GM18907 (cell line): Measurements from ENCODE around the gene RASSF7.

Experiments used
- ATAC-seq: cut with Tn5 transposase; IDR thresholded peaks from one replicate; pipeline ENCODE4 v1.9.1; 2021; ENCODE audit warnings: mild to moderate bottlenecking, moderate library complexity; ENCODE audit not compliant: unreplicated experiment

RASSF7 gene

DNA sequence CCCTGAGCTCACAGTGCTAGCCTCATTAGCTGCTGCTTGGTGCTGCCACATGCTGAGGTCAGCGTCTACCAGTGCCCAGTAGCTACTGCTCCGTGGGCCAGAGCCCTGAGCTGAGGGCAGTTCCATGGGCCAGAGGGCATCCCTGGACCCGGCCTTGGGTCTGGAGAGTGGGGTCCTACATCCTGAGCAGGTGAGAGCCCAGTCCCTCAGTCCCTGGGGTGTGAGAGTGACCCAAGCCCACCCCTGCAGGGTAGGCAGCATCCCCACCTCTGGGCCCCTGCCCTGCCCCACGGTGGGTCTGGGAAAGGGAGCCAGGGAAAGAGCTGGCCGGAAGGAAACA is 10.1 kb upstream of the RASSF7 start:
- ATAC-seq, result no peak

DNA sequence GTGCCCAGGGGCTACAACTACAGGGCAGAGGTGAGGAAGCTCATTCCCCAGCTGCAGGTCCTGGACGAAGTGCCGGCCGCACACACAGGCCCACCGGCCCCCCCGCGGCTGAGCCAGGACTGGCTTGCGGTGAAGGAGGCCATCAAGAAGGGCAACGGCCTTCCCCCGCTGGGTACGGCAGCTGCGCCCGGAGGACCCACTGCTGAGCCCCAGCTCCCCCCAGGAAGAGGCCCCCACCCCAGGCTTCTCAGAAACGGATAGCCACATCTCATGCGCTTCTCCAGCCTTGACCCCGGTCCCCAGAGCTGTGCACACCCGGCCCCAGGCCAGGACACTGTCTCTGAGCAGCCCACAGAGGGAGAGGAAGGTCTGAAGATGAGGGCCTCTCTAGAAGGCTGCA is 9.6 kb upstream of the RASSF7 start:
- no peak for ATAC-seq

DNA sequence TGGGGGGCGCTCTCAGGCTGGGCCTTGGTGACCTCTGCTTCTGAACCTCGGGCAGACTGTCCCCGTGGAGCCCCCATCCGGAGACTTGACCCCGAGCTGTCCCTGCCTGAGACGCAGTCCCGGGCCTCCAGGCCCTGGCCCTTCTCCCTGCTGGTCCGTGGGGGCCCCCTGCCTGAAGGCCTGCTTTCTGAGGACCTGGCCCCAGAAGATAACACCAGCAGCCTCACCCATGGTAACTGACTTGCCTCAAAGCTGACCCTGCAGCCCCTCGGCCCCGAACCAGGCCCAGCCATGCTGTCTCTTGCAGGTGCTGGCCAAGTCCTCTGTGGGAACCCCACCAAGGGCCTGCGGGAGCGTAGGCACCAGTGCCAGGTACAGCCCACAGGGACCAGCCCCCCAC is 9.2 kb upstream of the RASSF7 start:
- ATAC-seq, result no peak

DNA sequence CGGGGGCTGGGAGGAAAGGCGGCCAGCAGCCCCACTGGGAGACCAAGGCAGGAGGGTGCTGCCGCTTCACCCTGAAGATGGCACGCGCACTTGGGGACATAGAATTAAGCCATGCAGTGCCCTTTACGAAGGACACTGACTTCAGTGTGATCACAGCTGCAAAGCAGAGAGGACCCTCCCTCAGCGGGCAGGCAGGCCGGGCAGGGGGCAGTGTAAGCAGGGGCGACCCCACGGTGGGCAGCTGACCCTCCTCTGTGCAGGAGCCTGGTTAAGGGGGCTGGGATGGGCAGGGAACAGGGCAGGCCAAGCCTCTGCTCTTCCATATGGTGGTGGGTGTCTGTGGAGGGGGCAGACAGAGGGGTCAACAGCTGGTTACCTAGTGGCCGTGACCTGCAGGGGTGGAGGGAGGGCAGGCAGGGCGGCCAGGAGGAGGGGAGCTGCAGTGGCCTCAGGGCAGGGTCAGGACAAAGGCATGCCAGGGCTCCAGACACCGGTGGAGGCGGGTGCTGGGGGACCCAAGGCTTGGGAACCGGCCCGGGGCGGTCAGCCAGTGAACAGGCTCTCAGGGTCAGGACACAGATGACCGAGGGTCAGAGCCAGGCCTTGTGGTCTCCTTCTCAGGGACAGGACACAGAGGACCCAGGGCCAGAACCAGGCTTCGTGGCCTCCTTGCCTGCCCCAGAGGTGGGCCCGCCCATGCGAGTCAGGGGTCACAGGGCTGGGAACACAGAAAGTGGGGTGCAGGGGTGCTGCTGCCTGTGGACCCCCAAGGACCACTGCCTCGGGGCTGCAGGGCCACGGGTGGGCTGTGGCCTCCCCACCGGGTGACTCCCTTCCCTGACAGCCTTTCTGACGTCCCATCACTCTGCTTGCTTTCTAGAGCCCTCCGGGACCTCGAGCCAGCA is 7.4 kb upstream of the RASSF7 start:
- no peak for ATAC-seq

DNA sequence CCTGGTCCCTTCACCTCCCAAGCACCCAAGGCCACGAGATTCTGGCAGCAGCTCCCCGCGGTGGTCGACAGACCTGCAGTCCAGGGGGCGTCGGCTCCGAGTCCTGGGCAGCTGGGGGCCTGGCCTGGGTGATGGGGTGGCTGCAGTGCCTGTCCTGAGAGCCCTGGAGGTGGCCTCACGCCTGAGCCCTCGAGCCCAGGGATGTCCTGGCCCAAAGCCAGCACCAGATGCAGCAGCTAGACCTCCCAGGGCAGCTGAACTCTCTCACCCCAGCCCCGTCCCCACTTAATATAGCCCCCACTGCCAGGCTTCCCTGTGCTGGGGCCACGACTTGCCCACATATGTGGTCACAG is 6.8 kb upstream of the RASSF7 start:
- ATAC-seq, result no peak

DNA sequence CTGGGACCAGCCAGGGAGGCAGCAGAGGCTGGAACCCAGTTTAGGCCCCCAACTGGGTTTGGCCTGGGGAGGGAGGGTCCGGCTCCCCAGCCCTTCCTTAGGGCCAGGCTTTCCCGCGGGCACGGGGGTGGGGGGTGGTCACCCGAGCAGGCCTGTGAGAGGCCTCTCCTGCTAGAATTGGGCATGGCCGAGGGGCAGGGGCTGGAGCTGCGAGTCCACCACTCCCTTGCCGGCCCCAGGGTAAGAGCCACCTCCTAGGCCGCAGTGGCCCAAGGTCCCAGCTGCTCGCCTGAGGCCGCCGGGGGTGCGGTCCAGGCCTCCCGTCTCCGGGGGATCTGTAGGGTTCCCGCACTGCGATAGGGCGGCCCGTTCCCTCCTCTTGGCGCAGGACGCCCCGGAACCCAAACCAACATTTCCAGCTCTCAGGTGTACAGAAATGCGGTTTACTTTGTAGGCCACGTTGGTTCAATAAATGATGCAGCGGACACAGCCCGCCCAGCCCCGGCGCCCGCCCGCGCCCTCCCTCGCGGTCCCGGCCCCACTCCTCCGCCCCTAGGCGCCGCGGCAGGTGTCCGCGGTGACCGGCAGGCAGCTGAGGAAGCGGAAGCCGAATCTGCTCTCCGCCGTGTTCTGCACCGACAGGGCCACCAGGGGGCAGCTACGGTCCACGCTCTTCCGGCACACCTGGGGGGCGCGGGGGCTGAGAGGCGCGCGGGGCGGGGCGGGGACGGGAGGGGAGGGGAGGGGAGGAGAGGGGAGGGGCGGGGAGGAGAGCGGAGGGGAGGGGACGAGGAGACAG is 6.1 kb upstream of the RASSF7 start:
- ATAC-seq, result no peak

DNA sequence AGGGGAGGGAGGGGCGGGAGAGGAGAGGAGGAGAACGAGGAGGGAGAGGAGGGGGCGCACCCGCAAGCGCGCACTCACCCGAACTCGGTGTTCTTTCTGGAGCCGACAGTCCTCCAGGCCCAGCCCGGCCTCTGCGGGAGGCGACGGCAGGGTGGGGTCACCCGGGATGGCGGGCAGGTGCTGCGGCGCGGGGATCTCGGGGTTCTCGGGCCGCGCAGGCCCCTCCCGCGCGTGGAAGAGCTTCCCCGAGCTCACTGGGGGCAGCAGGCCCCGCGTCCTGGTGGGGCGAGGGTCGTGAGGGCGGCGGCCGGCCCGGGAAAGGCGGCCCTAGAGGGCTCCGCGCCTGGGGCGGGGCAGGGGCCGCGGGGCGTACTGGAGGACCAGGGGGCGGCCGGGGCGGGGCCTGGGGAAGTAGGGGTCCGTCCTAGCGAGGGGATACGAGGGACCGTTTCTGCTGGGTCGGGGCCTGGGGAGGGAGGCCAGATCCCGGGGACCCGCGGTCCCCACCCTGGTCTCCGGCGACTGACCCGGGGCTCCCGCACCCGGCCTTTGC is 5.5 kb upstream of the RASSF7 start:
- no peak for ATAC-seq

DNA sequence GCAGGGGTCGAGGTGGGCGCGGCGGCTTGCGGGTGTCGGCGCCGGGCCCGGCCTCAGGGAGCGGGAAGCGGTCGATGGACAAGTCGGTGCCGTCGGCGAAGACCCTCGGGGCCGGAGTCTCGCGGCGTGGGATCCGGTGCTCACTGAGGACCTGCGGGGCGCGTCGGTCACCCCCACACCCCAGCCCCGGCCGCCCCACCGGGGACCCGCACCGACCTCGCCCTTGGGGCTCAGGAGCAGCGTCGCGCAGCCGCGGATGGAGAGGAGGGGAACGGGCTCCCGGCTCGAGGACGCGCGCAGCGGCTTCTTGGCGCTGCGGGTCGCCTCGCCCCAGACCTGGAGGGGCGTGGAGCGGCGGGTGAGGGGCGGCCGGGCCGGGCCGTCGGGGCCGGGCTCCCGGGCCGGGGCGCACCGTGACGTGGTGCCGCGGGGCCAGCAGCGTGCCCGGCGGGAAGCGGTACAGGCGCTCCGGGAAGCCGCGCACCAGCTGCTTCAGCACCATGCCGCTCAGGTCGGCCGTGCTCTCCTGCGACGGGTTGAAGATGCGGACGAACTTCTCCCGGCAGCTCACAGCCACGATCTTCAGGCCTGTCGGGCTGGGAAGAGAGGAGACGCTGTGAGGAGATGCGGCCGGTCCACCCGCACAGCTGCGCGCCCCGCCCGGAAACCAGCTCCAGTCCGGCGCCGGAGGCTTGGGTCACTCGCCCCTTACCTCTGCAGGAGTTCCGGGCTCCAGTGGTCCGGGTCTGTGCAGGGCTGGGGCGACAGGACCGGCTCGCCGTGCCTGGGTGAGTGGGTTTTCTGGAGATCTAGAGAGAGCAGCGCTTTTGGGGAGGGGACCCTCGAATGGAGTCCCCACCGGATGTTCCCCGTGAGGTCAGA is 4.7 kb upstream of the RASSF7 start:
- ATAC-seq, result no peak

DNA sequence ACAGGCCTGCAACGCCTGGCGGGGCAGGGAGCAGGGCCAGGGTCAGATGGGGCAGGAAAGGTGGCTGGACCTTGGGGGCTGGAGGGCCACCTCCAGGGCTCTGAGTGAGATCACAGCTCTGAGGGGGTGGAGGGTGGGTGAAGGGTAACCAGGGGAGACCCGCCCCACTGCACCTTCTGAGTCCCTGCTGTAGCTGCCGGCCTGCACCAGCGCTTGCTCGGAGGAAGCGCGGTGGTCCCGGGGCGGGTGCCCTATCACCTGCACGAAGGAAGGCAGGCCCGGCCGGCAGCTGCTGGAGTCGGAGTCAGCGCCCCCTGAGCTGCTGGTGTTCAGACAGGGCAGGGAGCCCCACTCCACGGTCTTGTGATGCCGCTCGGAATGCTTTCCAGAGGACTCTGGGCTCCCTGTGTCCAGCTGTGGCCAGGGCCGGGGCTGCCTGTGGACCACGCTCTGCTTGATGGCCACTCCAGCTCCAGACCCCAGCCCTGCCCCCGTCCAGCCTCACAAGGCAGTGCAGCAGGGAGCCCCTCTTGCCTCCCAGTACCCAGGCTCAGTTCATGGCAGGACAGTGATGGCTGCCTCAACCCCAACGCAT is 4.0 kb upstream of the RASSF7 start:
- no peak for ATAC-seq

DNA sequence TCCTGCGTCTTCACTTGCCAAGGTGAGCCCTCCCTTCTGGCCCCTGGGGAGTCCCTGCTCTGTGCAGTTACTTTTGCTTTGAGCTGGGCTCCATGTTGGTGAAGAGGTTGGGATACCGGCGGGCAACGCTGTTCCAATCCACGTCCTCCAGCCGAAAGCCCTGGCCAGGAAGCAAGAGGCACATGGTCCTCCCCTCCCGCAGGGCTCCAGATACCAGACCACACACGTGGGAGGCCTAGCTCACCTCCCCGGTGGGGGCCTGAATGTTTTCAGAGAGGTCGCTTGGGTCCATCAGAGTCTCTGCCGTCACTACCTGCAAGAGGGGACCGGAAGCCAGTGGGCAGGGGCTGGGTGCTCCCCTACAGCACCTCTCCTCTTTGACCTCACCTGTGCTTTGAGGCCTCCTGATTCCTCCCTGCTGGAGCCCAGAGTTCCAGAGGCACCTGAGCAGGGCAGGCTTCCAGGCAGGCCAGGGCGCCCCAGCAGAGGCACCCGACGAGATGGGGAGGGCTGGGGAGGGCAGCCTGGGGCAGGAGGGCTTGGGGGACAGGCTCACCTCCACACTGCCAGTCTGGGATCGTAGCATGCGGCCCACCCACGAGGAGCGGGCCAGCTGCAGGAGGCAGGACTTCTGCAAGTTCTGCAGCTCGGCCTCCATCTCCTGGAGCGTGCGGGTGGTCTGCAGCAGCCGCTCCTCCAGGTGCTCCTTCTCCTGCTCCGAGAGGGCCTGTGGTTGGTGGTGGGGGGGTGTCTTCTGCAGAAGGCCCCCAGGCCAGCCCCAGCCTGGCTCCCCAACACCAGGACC is 3.2 kb upstream of the RASSF7 start:
- no peak for ATAC-seq

DNA sequence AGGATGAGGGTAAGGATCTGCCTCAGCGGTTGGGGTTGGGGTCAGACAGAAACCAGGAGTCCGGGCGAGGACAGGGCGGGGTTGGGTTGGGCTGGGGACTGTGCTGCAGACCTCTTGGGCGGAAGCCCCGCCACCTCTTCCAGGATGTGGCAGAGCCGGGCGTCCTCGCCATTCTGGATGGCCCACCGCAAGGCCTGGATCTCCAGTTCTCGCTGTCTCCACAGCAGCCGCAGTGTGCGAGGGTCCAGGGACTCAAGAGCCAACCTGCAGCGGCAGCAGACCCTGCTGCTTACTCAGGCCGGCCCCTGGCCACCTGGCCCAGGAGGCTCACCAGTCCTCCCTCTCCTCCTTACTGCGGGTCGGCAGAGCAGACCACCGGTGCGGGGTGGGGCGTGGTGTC is 2.3 kb upstream of the RASSF7 start:
- no peak for ATAC-seq

DNA sequence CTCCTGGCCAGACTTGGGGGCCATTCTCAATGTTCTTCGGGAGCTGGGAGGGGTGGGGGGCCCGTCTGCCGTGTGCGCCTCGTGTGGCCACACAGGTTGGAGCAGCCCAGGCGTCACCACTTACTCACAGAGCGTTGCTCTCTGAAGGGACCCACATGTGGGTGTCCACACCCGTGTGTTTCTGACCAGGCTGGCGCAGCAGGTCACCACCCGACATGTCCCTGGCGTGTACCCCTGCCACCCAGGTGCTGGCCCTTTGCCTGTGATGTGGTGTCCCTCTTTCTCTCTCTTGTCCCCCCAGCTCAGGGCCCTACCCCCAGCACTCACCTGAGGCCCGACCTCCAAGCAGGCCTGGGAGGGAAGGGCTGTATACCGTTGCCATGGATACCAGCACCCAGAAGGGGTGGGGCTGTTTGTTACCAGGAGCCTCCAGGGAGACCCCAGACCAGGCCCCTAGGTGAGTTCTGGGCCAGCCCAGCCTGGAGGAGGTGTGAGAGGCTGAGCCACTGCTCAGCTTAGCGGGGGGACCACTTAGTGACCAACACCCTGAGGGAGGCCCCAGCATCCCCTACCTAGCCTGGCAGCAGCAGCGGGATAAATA is 1.6 kb upstream of the RASSF7 start:
- ATAC-seq, result no peak

DNA sequence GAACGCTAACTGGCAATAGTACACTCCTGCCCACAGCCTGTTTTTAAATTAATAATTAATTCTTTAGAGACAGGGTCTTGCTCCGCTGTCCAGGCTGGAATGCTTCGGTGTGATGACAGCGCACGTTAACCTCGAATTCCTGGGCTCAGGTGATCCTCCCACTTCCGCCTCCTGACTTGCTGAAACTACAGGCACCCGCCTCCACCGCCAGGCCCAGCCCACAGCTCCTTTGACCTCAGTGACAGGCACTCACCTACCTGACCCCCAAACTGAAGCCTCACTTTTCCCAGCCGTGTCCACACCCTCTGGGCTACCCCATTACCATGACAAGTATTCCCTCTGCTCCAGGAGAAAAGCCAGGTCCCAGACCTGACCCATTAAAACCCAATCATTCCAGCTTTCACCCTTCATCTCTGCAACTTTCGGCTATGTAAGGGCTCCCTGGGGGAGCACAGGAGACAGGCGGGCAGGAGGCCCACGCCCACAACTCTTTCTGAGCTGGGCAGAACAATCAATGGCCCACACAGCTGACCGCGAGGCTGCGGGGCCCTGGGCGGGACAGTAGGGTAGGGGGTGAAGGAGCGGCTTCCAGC is 962 bp upstream of the RASSF7 start:
- ATAC-seq, result no peak

DNA sequence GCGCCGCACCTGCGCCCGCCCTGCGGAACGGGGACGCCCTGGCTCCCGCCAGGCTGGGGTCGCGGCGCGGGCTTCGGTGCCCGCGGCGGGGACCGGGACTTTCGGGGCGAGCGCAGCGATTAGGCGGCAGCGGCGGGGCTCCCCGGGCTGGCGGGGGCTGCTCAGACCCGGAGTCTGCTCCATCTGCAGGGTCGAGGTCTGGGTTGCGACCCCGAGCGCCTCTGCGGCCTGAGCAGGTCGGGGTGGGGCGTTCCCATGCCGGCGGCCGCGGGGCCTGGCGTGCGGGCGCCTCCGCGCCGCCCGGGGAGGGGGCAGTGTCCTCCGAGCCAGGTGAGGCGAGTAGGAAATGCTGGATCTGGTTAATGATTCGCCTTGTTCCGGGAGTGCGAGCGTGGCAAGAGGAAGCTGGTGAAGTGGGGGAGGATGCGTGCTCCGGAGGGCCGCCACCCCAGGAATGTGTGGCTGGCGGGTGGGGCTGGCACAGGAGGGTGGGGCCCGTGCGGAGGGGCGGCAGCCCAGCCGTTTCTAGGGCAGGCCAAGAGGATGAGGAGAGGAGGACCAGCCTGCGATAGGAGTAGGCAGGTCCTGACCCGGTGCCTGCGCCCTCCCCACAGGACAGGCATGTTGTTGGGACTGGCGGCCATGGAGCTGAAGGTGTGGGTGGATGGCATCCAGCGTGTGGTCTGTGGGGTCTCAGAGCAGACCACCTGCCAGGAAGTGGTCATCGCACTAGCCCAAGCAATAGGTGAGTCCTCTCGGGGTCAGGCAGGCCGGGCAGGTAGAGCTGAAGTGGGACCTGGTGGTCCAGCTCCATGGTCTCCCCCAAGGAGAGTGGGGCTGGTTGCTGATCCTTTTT is 606 bp downstream of the RASSF7 start:
- ATAC-seq, result peak; percentile 26

DNA sequence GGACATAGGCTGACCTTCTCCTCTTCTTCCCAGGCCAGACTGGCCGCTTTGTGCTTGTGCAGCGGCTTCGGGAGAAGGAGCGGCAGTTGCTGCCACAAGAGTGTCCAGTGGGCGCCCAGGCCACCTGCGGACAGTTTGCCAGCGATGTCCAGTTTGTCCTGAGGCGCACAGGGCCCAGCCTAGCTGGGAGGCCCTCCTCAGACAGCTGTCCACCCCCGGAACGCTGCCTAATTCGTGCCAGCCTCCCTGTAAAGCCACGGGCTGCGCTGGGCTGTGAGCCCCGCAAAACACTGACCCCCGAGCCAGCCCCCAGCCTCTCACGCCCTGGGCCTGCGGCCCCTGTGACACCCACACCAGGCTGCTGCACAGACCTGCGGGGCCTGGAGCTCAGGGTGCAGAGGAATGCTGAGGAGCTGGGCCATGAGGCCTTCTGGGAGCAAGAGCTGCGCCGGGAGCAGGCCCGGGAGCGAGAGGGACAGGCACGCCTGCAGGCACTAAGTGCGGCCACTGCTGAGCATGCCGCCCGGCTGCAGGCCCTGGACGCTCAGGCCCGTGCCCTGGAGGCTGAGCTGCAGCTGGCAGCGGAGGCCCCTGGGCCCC is 1.4 kb downstream of the RASSF7 start:
- ATAC-seq, result no peak

DNA sequence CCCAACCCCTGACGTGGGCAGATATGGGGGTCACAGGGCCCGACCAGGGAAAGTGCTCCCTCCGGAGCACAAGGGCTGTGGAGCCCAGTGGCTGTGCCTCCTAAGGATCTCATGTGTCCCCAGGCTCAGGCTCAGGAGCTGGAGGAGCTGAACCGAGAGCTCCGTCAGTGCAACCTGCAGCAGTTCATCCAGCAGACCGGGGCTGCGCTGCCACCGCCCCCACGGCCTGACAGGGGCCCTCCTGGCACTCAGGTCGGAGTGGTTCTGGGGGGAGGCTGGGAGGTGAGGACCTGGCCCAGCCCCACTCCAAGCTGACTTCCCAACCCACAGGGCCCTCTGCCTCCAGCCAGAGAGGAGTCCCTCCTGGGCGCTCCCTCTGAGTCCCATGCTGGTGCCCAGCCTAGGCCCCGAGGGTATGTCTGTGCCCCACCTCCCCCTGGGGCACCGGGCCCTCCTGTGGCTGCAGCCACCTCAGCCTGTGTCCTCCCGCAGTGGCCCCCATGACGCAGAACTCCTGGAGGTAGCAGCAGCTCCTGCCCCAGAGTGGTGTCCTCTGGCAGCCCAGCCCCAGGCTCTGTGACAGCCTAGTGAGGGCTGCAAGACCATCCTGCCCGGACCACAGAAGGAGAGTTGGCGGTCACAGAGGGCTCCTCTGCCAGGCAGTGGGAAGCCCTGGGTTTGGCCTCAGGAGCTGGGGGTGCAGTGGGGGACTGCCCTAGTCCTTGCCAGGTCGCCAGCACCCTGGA is 2.5 kb downstream of the RASSF7 start:
- ATAC-seq, result no peak
